CD4-positive, alpha-beta T cell treated with Interleukin-4 for 1 hour (primary cell): ENCODE data around the gene INPP5K.
"Not testable (repeated sequence)": the region's sequence is repeated elsewhere in the genome, so short reads cannot be mapped to it uniquely, and the experiment has no call there.

Experiments used
- DNase-seq, 2 donors: peaks; one replicate each; pipeline ENCODE4 v3.0.0-alpha.2; 2020 to 2022

The INPP5K gene

DNA sequence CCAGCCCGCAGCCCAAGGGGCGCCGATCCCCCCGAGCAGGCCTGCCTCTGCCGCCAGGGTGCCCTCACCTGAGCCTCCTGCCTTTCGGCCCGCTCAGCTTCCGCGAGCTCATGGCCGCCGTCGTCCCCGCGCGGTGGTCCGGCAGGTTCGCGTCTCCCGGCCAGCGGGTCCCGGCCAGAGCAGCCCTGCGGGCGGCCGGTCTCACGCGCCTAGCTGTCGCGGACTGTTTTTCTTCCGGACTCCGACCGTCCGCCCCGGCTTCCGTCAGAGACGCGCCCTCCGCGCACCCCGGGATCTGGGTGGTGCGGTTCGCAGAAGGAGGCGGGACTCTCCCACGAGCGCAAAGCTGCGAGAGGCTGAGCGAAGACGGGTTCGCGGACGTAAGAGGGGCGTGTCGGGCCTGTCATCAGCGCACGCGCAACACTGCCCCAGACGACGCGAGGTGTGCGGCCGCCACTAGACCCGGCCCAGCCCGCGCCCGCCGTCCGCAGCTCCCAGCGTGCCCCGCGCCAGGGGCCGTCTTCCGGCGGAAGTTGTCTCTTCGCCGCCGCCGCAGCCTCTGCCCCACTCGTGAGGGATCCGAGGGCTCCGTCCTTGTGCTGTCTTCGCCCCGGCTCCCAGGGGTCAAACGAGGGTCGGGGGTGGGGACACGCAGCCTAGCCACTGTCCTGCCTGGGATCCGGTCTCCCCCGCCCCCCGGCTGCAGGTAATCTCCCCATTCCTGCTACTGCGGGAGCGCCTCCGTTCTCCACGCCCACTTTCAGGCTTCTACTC is at the start of gene INPP5K:
INPP5K (minus strand) TSS at position 225 of the 774 bp plus-strand sequence; CDS start at position 112, 113 bp downstream.
- peak; percentile 98 to 99 for DNase-seq

DNA sequence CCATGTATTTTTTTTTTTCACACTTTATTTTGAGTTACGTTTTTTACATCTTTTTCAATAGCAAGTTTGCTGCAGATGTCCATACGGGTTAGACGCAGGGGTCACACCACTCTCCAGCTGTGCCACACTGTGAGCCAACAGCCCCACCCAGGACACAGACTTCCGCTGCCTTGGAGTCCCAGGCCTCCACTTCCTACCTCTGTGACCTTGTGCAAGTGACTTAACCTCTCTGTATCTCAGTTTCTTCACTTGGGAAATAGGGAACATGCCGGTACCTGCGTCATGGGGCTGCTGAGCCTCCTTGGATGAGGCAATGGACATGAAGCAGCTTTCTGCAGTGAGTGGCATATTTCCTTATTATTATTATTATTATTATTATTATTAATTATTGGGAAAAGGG is 49.5 kb upstream of the INPP5K start:
- DNase-seq: no peak

GRCh38 chr17:1563786-1564613 is 47.6 kb upstream of the INPP5K start:
- DNase-seq: no peak

GRCh38 chr17:1563471-1563785 is 47.0 kb upstream of the INPP5K start:
- DNase-seq: not testable (repeated sequence)

DNA sequence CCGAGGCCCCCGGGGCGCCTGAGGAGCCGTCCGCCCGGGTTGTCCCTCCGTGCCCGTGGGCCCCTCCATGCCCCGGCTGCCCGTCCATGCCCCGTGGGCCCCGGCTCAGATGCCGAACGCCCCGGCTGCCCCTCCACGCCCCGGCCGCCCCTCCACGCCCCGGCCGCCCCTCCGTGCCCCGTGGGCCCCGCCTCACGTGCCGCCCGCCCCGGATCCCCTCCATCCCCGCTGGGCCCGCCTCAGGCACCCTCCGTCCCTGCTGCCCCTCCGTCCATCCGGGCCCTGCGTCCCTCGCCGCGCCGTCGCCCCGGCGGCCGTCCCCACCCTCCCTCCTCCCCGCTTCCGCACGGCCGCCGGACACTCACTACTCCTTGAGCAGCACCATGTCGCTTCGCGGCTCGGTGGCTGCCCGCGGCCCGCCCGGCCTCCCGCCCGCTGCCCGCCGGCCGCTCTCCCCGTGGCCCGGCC is 45.8 kb upstream of the INPP5K start:
- DNase-seq: no peak

DNA sequence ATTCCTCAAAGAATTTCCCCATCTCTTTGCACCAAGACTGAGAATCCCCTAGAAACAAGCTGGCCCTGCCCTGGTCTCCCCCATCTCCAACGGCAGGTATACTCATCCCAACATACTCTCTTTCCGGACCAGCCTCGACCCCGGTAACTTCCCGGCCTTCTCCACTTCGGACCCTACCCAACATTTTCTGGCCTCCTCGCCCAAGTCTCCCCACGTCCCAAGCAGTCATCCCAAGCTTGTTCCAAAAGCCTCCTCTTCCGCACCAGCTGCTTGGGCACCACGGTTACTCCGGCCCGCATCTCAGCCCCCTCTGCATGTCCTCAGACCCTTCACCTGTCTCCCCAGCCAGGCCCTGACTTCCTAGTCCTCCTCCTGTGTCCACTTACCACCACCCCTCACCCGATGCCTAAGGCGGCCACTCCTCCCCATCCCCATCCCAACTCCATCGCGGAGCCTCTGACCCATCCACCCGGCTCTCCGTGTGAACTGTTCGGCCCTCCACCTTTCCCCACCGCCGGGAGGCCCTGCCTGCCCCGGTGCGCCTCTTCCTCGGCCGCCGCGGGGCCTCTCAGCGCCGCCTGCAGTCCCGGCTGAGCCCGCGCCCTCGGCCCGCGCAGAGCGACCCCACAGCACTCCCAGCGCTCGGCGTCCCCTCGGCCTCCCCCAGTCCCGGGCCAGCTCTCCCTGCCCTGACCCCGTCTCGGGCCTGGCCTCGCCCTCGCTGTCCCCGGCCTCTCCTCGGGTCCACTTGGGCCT is 45.2 kb upstream of the INPP5K start:
- DNase-seq: peak in 1 of 2 donors; percentile 28

DNA sequence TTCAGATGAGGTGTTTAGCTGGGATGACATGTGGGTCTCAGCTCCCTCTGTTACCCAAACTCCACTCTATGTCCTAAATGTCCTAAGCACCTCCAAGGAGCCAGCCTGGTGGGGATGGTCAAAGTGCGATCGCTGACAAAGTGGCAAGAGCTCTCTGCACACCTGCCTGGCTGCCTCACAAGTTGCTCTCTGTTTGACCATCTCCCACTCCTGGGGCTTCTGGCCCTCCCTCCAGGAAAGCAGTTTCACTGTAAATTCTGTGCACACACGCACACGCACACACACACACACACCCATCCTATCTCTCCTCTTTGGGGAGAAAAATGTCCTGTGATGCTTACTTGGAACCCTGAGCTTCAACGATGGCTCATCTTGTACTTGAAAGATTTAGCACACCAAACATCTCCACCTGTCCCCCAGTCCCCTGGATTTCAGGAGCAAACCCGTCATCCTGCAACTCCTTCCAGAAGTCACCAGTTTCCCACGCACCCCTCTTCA is 44.5 kb upstream of the INPP5K start:
- no peak for DNase-seq

DNA sequence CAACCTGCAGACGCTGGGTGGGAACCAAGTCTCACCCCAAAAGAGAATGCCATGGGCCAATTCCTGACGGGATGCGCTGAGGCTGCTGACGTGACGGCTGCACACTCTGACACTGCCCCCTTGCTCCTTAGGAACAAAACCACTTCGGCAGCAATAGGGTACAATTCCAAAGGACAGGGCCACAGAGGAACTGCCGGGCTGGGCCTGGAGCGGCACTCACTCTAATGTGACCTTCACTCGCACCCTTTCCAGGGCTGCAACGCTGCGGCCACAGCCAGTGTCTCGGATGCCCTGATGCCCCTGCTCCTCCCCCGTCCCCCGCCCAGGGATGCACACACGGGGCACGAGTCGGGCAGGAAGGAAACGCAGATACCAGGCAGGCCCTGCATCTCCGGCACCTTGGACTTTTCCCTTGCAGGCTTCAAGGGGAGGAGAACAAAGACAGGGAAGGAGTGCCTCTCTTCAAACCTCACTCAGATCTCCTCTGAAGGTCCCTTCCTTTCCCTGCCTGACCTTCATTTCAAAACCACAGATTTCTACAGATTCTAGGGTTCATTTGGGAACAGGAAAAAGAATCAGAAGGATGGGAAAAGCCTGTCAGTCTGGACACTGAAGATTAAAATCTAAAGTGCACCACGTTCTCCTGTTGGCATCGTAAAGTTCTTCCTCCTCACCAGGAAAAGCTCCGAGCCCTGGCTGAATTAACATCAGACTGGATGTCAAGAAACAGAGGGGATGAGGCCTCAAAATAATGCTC is 43.9 kb upstream of the INPP5K start:
- DNase-seq: no peak

GRCh38 chr17:1559047-1560043 is 42.9 kb upstream of the INPP5K start:
- no peak for DNase-seq

DNA sequence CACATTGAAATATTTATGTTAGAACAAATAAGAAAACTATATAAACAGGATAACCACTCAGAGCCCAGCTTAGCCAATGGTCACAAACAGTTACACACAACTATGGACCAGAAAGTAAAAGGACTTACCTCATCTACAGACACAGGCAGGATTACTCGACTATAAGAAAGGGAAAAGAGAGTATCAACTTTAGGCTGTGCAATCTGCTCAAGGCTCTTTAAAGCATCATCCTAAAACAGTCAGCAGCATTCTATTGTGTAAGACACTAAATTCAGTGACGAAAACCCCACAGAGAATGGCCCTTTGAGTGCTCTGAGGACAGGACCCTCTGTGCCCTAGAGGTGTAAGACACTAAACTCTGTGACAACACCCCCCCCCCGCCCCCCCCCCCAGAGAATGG is 42.0 kb upstream of the INPP5K start:
- DNase-seq: no peak

DNA sequence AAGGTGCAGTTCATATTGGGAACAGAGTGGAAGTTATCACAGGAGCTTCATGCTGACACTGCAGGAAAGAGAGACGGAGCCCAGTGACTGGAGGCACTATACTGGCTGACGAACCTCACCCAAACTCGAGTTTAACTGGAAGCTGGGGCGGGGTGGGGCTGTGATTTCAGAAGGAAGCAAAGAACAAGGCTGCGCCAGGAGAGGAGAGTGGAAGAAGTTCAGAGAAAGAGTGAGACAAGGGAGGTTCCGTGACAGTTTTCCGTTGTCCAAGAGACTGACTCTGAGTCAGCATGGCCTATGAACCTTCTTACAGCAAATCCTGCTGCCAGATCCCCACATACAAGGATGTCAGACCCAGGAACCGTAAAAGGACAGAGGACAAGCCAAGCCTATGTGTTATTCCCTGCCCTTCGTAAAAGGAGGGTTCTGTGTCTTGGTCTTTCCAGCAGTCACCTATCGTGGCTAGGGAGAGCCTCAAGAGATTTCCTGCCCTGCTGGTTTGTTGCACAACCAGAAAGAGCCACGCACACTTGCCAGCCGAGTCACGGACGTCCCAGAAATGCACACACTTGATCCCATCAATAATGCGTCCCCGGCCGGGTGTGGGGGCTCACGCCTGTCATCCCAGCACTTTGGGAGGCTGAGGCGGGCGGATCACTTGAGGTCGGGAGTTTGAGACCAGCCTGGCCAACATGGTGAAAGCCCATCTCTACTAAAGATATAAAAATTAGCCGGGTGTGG is 41.1 kb upstream of the INPP5K start:
- no peak for DNase-seq

GRCh38 chr17:1555651-1556471 is 39.4 kb upstream of the INPP5K start:
- peak in 1 of 2 donors; percentile 63 for DNase-seq

- no peak for DNase-seq
Observed at GRCh38 chr17:1554751-1555540, 38.5 kb upstream of the INPP5K start.

DNA sequence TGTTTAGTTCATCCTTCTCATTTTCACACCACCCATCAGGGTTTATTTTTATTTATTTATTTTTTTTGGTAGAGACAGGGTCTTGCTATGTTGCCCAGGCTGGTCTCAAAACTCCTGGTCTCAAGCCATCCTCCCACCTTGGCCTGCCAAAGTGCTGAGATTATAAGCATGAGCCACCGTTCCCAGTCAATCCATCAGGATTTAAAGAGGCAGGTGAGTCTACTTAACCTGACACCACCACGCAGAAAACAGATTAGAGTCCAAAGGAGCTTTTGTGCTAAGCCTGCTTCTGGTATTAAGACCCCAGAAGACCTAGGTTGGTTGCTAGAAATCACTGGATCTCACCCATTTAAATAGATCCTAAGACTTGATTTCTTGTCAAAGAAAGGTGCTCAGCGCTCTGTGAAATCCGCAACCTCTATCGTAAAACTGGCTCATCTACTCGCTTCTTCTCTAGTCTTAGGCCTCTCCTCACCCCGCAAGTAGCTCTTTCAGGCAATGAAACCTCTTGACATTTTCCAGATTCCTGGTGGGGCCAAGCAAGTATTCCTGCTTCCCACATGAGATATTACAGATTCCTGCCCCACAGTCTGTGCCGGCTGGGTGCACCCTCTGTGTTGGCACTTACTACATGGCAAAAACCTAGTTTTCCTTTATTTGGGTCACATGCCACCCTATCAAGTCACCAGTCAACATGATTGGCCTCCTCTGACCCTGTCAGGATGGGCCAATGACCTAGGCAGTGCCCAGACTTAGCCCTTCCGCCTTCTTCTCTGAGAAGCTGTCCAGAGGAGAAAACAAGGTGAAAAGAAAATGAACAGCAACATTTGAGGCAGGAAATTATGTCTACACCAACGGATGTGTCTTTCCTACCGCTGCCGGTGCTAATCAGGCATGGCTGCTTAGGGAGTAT is 37.2 kb upstream of the INPP5K start:
- no peak for DNase-seq

GRCh38 chr17:1552932-1553331 is 36.5 kb upstream of the INPP5K start:
- no peak for DNase-seq

DNA sequence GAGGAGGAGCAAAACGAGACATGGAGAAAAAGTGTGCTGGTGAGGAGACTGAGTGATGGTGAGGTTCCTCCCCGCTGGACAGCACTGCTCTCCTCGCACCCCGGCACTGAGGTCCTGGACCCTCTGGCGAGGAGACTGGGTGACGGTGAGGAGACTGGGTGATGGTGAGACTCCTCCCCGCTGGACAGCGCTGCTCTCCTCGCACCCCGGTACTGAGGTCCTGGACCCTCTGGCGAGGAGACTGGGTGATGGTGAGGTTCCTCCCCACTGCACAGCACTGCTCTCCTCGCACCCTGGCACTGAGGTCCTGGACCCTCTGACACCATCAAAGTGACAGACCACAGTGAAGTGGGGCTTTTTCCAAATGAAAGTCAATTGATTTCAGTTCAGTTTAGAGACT is 35.3 kb upstream of the INPP5K start:
- DNase-seq: no peak

DNA sequence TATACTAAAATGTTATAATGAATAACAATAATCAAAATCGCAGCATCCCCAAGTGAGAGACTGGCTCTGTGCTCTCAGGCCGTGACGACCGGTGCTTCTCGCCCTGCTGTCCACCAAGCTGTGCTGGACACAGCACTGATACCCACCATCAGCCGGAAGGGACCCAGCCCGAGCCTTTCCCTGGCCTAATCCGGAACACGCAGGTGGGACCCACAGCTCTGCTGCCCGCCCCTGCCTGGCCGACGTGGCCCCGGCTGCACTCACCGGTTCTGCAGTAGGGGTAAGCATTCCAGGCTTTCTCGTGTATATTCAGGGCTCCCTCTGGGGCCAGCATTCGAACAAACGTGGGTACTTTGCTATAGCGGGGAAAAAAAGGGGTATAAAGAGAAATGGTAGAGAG is 31.6 kb upstream of the INPP5K start:
- no peak for DNase-seq
